Memory B cell (primary cell): Measurements from ENCODE around the gene BTG2.

ENCODE experiments used
- ATAC-seq: fragments of 150-1000 bp; cut with Tn5 transposase; 2 replicates; pipeline ENCODE4 v1.10.0; 2021; ENCODE audit warnings: low read depth, mild to moderate bottlenecking, moderate library complexity
- DNase-seq, 2 donors: peaks; one replicate each; pipeline ENCODE4 v3.0.0; 2022; ENCODE audit warnings: low spot score in 2 of 2
- H3K27ac Mint-ChIP-seq: one replicate; pipeline ENCODE4 v1.8.0; 2022; ENCODE audit warnings: mild to moderate bottlenecking, moderate library complexity, mixed read lengths
- H3K27me3 Mint-ChIP-seq: one replicate; pipeline ENCODE4 v1.8.0; 2022; ENCODE audit warnings: mixed read lengths
- H3K36me3 Mint-ChIP-seq: one replicate; pipeline ENCODE4 v1.8.0; 2022; ENCODE audit warnings: mild to moderate bottlenecking, mixed read lengths
- H3K4me1 Mint-ChIP-seq: one replicate; pipeline ENCODE4 v1.8.0; 2022; ENCODE audit warnings: mixed read lengths
- H3K4me3 Mint-ChIP-seq: one replicate; pipeline ENCODE4 v1.8.0; 2022; ENCODE audit warnings: mild to moderate bottlenecking, moderate library complexity, mixed read lengths
- H3K9me3 Mint-ChIP-seq: one replicate; pipeline ENCODE4 v1.8.0; 2022; ENCODE audit warnings: mixed read lengths

The BTG2 gene

GRCh38 chr1:203346060-203346768 lies 40.9 kb downstream of the BTG2 start:
- H3K9me3 Mint-ChIP-seq, result no peaks in the 10 kb centered on the region

GRCh38 chr1:203346769-203347102 lies 41.4 kb downstream of the BTG2 start:
- DNase-seq (no peak), ATAC-seq (no peak)
- H3K9me3 Mint-ChIP-seq, result no peaks in the 10 kb centered on the region
- H3K4me1 Mint-ChIP-seq, result peaks cover 7% of the 10 kb centered on the region
- H3K27me3 Mint-ChIP-seq, result peaks cover 16% of the 10 kb centered on the region
- no peak overlapping the region for H3K27ac Mint-ChIP-seq
- H3K36me3 Mint-ChIP-seq, result no peaks in the 10 kb centered on the region
- no peak overlapping the region for H3K4me3 Mint-ChIP-seq

More at GRCh38 chr1:203346060-203346768, 40.9 kb downstream of the BTG2 start:
- Mint-ChIP-seq H3K36me3 (no peaks in the 10 kb centered on the region), H3K27ac (no peak overlapping the region), H3K27me3 (peaks cover 14% of the 10 kb centered on the region), H3K4me1 (peaks cover 6% of the 10 kb centered on the region), H3K4me3 (no peak overlapping the region)
- DNase-seq (no peak), ATAC-seq (no peak)

- Mint-ChIP-seq H3K27ac (no peak overlapping the region), H3K27me3 (peaks cover 20% of the 10 kb centered on the region), H3K4me3 (no peak overlapping the region), H3K9me3 (no peaks in the 10 kb centered on the region), H3K4me1 (peaks cover 2% of the 10 kb centered on the region), H3K36me3 (no peaks in the 10 kb centered on the region)
- DNase-seq (no peak), ATAC-seq (no peak)
Observed at GRCh38 chr1:203349166-203349565, 43.8 kb downstream of the BTG2 start.

GRCh38 chr1:203349773-203350524 lies 44.6 kb downstream of the BTG2 start:
- no peak overlapping the region for H3K27ac Mint-ChIP-seq
- H3K4me1 Mint-ChIP-seq, result peaks cover 2% of the 10 kb centered on the region
- H3K27me3 Mint-ChIP-seq, result peaks cover 20% of the 10 kb centered on the region
- no peaks in the 10 kb centered on the region for H3K9me3 Mint-ChIP-seq
- no peak for ATAC-seq
- no peaks in the 10 kb centered on the region for H3K36me3 Mint-ChIP-seq
- DNase-seq, result no peak
- no peak overlapping the region for H3K4me3 Mint-ChIP-seq

GRCh38 chr1:203351037-203351625 lies 45.8 kb downstream of the BTG2 start, which contains the start of gene FMOD:
TSS of gene FMOD (minus strand) at chr1:203351122. CDS start at chr1:203348270, 2,852 bp downstream.
- no peaks in the 10 kb centered on the region for H3K9me3 Mint-ChIP-seq
- no peaks in the 10 kb centered on the region for H3K36me3 Mint-ChIP-seq
- peaks cover 2% of the 10 kb centered on the region for H3K4me1 Mint-ChIP-seq
- H3K27ac Mint-ChIP-seq, result no peak within 1 kb of the TSS
- peak; percentile 51 for ATAC-seq
- H3K27me3 Mint-ChIP-seq, result peaks cover 21% of the 10 kb centered on the region
- no peak for DNase-seq
- peak within 1 kb of the TSS; percentile 53 for H3K4me3 Mint-ChIP-seq

GRCh38 chr1:203353486-203353885 lies 48.2 kb downstream of the BTG2 start:
- Mint-ChIP-seq H3K4me1 (peaks cover 2% of the 10 kb centered on the region), H3K27ac (no peak overlapping the region), H3K36me3 (no peaks in the 10 kb centered on the region), H3K4me3 (no peak overlapping the region), H3K27me3 (peaks cover 18% of the 10 kb centered on the region), H3K9me3 (peaks cover 5% of the 10 kb centered on the region)
- no peak for DNase-seq
- ATAC-seq, result no peak

- H3K4me3 Mint-ChIP-seq, result no peak overlapping the region
- no peaks in the 10 kb centered on the region for H3K36me3 Mint-ChIP-seq
- H3K27ac Mint-ChIP-seq, result no peak overlapping the region
- peaks cover 18% of the 10 kb centered on the region for H3K27me3 Mint-ChIP-seq
- peaks cover 5% of the 10 kb centered on the region for H3K9me3 Mint-ChIP-seq
- ATAC-seq (no peak), DNase-seq (no peak)
- H3K4me1 Mint-ChIP-seq, result peaks cover 2% of the 10 kb centered on the region
Observed at GRCh38 chr1:203354246-203354645, 48.9 kb downstream of the BTG2 start.

- peaks cover 5% of the 10 kb centered on the region for H3K27me3 Mint-ChIP-seq
- no peak overlapping the region for H3K27ac Mint-ChIP-seq
- peaks cover 16% of the 10 kb centered on the region for H3K4me1 Mint-ChIP-seq
- no peak overlapping the region for H3K4me3 Mint-ChIP-seq
- ATAC-seq (no peak), DNase-seq (no peak)
- H3K36me3 Mint-ChIP-seq, result no peaks in the 10 kb centered on the region
- peaks cover 5% of the 10 kb centered on the region for H3K9me3 Mint-ChIP-seq
Observed at GRCh38 chr1:203359010-203359571, 53.8 kb downstream of the BTG2 start.
